KOPT-K1 (cell line): ENCODE data around the gene HES5.

Experiments
- H3K27ac ChIP-seq: fragments of 200-600 bp; sonication (generic); 2 replicates; pipeline ENCODE4 v1.5.1; 2016; ENCODE audit warnings: antibody characterized with exemption, mild to moderate bottlenecking, low read depth, low read length; ENCODE audit not compliant: poor library complexity, severe bottlenecking
- H3K36me3 ChIP-seq: fragments of 200-600 bp; sonication (generic); 2 replicates; pipeline ENCODE4 v1.5.1; 2017; ENCODE audit warnings: antibody characterized with exemption, mild to moderate bottlenecking, low read length, moderate library complexity; ENCODE audit not compliant: insufficient read depth
- H3K9me3 ChIP-seq: fragments of 200-600 bp; sonication (generic); 2 replicates; pipeline ENCODE4 v1.5.1; 2017; ENCODE audit warnings: antibody characterized with exemption, low read length, mild to moderate bottlenecking; ENCODE audit not compliant: insufficient read depth, poor library complexity, severe bottlenecking

The HES5 gene

DNA sequence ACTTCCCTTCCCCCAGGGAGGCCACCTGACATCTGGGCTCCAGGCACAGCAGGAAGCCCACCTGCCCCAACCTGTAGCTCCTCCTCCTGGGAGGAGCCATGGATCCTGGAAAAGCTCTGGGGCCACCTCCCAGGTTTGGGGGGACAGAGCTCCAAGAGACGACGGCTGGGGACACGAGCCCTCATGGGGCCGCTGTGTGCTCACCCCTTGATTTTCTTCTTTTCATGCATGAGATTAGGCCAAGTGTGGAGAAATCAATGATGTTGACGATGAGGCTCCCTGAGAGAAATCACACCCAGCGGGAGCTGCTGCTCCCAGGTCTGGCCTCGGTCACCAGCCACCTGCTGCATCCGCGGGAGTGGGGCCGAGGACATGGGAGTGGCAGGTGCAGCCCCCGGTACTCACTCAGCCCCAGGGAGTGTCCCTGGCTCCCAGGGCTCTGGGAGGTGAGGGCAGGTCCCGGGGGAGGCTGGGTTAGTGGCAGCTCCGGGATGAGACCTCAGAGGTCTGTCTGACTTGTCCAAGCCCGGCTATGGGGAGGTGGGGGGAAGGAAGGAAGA is 34.8 kb upstream of the HES5 start:
- H3K27ac ChIP-seq, result no peak overlapping the region
- no peaks in the 10 kb centered on the region for H3K9me3 ChIP-seq
- peaks cover 6% of the 10 kb centered on the region; the same call in 1 of the 2 replicates for H3K36me3 ChIP-seq

DNA sequence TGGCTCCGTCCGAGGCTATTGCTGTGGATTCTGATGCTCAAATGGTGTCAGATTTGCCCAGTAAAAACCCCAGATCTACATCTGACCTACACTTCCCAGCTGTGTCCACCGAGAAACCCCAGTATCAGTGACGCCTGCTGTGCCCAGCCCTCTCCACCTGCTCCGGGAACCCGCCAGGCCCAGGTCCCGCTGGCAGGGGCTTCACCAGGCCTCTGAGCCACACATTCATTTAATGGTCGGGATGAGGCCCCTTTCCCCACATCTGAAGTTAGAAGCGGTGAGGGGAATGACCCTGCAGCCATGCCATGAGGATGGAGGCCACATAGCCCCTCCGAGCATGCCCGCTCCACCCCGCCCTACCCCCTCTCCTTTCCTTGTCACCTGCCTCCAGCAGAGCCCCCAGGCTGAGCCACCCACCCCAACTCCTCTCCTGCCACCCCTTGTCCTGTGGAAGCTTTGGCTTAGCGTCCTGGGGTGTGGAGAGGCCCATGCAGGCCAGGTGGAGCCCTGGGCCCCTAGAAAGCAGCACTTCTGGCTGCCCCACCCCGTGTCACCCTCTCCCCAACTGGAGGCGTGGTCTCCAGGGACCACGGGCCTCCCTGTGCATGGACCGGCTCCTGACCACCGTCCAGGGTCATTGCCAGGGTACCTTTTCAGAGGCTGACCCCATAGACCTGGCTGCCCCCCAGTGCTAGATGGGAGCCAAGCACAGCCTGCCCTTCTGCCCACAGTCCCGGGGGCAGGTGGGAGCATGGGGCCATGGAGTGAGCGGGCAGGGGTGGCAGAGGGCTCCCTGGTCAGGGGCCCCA is 34.1 kb upstream of the HES5 start:
- H3K27ac ChIP-seq, result no peak overlapping the region
- H3K36me3 ChIP-seq, result peaks cover 6% of the 10 kb centered on the region; the same call in 1 of the 2 replicates
- no peaks in the 10 kb centered on the region for H3K9me3 ChIP-seq

- Histone ChIP-seq H3K36me3 (peaks cover 6% of the 10 kb centered on the region; the same call in 1 of the 2 replicates), H3K27ac (no peak overlapping the region), H3K9me3 (no peaks in the 10 kb centered on the region)
Measured at GRCh38 chr1:2563205-2563604, 33.1 kb upstream of the HES5 start.

DNA sequence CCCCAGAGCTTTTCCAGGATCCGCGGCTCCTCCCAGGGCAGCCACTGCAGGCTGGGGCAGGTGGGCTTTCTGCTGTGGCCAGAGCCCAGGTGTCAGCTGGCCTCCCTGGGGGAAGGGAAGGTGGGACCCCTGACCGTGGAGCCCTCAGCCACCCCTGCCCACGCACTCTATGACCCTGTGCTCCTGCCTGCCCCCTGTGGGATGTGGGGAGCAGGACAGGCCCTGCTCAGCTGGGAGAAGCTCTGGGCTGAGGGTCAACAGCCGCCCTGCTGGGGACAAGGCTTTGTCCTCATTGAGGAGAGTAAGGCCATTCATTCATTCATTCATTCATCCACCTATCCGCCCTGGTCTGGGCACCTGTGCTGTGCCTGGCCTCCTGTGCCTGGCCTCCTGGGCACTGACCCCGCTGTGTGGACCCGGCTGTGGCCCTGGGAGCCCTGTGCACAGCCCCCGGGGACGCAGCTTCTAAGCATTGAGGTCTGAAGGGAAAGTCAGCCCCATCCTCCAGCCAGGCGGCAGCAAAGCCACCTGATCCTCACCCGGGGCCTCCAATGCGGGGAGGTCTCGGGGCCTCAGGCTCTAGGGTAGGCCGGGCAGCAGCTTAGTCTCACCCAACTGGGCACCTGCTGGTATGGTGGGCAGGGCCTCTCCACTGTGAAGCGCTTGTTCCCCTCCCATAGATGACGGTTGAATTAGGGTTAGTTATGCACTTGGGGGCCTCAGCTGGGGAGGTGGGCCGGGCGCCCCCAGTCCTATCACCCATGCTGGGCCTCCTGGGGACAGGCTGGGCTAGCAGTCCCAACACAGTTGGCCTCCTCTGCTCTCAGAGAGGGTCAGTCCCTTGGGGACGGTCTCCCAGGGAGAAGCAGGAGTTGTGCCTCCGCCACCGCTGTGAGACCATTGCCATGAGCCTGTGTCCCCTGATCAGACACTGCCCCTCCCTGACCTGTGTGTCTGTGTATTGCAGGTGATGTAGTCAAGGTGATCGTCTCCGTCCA is 32.1 kb upstream of the HES5 start:
- Histone ChIP-seq H3K27ac (no peak overlapping the region), H3K9me3 (no peaks in the 10 kb centered on the region)

DNA sequence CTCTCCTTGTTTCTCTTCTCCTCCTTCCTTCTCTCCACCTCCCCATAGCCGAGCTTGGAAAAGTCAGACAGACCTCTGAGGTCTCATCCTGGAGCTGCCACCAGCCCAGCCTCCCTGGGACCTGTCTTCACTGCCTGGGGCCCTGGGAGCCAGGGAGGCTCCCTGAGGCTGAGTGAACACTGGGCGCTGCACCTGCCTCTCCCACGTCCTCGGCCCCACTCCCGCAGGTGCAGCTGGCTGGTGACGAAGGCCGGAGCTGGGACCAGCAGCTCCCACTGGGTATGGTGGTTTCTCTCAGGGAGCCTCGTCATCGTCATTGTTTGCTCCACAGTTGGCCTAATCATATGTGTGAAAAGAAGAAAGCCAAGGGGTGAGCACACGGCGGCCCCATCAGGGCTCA is 31.4 kb upstream of the HES5 start:
- no peaks in the 10 kb centered on the region for H3K9me3 ChIP-seq
- H3K36me3 ChIP-seq, result peaks cover 6% of the 10 kb centered on the region; the same call in 1 of the 2 replicates
- no peak overlapping the region for H3K27ac ChIP-seq

More for the DNA sequence above, 32.1 kb upstream of the HES5 start:
- peaks cover 6% of the 10 kb centered on the region; the same call in 1 of the 2 replicates for H3K36me3 ChIP-seq

DNA sequence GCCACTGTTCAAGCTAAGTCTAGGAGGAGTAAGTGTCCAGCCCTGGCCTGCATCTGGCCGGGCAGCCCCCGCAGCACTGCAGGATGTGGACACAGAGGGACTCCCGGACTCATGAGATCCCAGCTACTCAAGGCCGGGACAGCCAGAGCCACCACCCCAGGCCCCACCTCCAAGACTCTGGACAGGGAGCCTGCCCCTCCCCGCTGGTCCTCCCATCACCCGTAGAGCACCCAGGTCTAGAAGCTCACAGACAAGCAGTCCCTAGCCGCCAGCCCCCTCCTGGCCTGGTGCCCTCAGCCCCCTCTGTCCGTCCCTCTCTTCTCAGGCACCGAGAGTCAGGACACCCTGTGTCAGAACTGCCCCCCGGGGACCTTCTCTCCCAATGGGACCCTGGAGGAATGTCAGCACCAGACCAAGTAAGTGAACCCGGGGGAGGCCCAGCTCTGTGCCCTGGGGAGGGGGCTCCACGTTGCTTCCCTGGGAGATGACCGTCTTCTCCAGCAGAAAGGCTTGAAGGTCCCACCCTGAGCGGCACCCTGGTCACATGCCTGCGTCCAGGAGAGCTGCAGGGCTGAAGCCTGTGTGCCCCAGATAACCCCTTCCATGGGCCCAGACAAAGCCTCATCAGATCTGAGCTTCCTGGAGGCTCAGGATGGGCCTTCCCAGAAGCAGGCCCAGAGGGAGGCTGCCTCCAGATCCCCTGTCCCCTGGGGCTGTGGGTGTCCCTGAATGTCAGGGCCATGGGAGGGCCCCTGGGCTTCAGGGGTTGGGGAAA is 30.4 kb upstream of the HES5 start:
- no peaks in the 10 kb centered on the region for H3K9me3 ChIP-seq
- H3K27ac ChIP-seq, result no peak overlapping the region
- peaks cover 6% of the 10 kb centered on the region; the same call in 1 of the 2 replicates for H3K36me3 ChIP-seq

- peaks cover 6% of the 10 kb centered on the region; the same call in 1 of the 2 replicates for H3K36me3 ChIP-seq
- H3K9me3 ChIP-seq, result no peaks in the 10 kb centered on the region
- H3K27ac ChIP-seq, result no peak overlapping the region
Measured at GRCh38 chr1:2559509-2560298, 29.6 kb upstream of the HES5 start.

GRCh38 chr1:2558861-2559260 is 28.8 kb upstream of the HES5 start:
- Histone ChIP-seq H3K27ac (no peak overlapping the region), H3K36me3 (peaks cover 6% of the 10 kb centered on the region; the same call in 1 of the 2 replicates), H3K9me3 (no peaks in the 10 kb centered on the region)

GRCh38 chr1:2558420-2558819 is 28.4 kb upstream of the HES5 start:
- Histone ChIP-seq H3K9me3 (no peaks in the 10 kb centered on the region), H3K36me3 (peaks cover 6% of the 10 kb centered on the region; the same call in 1 of the 2 replicates), H3K27ac (no peak overlapping the region)

GRCh38 chr1:2557482-2558400 is 27.7 kb upstream of the HES5 start:
- Histone ChIP-seq H3K9me3 (no peaks in the 10 kb centered on the region), H3K36me3 (peaks cover 2% of the 10 kb centered on the region; the same call in 1 of the 2 replicates), H3K27ac (peak overlapping the region; percentile 99)

DNA sequence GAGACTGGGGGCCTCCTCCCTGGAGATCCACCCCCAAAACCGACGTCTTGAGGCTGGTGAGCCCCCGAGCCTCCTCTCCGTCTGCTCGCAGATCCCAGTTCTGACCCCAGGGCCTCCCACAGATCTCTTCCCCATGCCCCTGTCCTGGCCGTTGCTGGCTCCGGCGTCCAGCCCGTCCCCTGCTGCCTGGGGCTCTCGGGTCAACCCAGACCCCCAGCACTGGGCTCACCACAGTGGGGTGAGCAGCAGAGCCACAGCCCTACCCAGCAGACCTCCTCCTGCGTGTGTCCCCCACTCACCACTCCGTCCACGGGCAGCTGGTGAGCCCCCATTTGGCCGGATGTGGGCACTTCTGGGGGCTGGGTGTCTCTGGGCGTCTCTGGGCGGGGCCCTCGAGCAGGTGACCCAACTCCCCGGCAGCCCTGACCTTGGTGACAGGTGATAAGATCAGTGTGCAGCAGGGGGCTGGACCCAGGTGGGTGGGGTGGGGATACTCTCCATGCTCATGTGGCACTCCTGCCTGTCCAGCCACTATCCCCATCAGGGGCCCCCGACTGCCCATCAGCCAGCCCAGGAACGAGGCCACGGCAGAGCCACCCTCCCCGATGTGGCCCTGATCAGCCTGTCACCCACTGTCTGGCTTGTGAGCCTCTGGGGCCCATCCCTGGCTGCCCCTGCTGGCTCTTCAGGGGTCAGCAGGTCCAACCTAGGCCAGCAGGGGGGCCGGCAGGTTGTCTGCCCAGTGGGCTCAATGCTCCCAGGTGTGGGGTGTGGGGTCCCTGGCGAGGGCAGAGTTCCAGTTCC is 26.8 kb upstream of the HES5 start:
- peak overlapping the region; percentile 99 for H3K27ac ChIP-seq
- no peaks in the 10 kb centered on the region; the same call in 1 of the 2 replicates for H3K36me3 ChIP-seq
- H3K9me3 ChIP-seq, result no peaks in the 10 kb centered on the region

GRCh38 chr1:2556277-2556677 is 26.2 kb upstream of the HES5 start, which contains the start of gene TNFRSF14:
TSS of gene TNFRSF14 (plus strand) at chr1:2556371. CDS start at chr1:2556665, 294 bp downstream.
- H3K27ac ChIP-seq, result peak within 1 kb of the TSS; percentile 99
- no peaks in the 10 kb centered on the region; the same call in 1 of the 2 replicates for H3K36me3 ChIP-seq
- no peaks in the 10 kb centered on the region for H3K9me3 ChIP-seq
